ENCODE measurements around the gene DNMT1.

DNMT1 gene

DNA sequence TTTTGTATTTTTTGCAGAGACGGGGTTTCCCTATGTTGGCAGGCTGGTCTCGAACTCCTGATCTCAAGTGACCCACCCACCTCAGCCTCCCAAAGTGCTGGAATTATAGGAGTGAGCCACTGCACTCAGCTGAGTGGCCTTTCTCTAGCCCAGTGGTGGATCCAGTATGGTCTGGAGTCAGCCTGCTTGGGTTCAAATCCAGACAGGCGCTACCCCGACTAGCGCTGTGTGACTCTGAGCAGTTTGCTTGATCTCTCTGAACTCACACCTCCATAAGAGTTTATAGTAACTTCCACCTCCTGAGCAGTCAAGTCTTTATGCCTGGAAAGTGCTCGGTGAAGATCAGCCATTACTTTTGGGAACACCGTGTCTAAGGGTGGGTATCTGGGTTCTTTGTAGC, 25.9 kb upstream of the DNMT1 start:
- no peak for DNase-seq (ENCODE audit: low spot score)
- TF ChIP-seq, protein P1, sequence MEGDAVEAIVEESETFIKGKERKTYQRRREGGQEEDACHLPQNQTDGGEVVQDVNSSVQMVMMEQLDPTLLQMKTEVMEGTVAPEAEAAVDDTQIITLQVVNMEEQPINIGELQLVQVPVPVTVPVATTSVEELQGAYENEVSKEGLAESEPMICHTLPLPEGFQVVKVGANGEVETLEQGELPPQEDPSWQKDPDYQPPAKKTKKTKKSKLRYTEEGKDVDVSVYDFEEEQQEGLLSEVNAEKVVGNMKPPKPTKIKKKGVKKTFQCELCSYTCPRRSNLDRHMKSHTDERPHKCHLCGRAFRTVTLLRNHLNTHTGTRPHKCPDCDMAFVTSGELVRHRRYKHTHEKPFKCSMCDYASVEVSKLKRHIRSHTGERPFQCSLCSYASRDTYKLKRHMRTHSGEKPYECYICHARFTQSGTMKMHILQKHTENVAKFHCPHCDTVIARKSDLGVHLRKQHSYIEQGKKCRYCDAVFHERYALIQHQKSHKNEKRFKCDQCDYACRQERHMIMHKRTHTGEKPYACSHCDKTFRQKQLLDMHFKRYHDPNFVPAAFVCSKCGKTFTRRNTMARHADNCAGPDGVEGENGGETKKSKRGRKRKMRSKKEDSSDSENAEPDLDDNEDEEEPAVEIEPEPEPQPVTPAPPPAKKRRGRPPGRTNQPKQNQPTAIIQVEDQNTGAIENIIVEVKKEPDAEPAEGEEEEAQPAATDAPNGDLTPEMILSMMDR (IDR thresholded peaks at IDR 0.05; ENCODE audit: borderline replicate concordance, control extremely low read depth, extremely low read depth, insufficient read depth, missing control alignments) = no peak
- in situ Hi-C loops (cut with MboI; ENCODE audit: low sequenced_read_pairs, unreplicated experiment) = no loop called here

DNA sequence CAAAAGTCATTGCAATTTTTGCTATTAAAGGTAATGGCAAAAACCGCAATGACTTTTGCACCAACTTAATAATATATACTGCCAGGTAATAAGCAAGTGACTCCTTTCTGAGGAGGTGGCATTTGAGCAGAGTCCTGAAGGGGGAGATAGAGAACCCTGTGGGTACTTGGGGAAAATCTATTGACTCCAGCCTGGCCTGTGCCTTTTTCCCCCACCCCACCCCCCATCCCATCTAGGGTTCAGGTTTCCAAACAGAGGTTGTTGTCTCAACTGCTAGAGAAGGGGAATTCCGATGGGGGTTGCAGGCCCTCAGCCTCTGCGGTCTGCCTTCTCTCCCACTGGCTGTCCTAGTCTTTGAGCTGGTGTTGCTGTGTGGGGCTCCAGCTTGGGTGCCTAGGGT, 24.9 kb upstream of the DNMT1 start:
- in situ Hi-C loops (cut with MboI; ENCODE audit: low sequenced_read_pairs, unreplicated experiment) = no loop called here
- TF ChIP-seq, protein P1 (IDR thresholded peaks at IDR 0.05; ENCODE audit: borderline replicate concordance, control extremely low read depth, extremely low read depth, insufficient read depth, missing control alignments) = peak; percentile 54
- peak; percentile 82 for DNase-seq (ENCODE audit: low spot score)

DNA sequence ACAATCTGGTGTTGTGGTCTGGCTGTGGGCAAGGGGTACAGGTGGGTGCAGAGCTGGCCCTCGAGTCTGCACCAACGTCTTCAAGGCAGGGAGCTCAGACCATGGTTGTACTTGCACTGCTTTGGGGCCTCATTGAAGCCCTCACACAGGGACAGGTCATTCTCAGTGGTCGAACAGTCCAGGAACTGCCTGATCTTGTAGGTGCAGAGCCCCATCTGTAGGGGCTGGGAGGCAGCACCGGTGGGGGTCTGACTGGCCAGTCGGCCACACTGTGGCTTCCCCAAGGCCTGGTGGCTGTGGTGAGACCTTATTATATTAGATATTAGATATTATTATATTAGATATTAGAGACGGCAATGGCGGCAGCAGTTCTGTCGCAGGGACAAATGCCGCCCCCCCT, 22.3 kb upstream of the DNMT1 start:
- in situ Hi-C loops (cut with MboI; ENCODE audit: low sequenced_read_pairs, unreplicated experiment) = no loop called here
- TF ChIP-seq, protein P1 (IDR thresholded peaks at IDR 0.05; ENCODE audit: borderline replicate concordance, control extremely low read depth, extremely low read depth, insufficient read depth, missing control alignments) = no peak

DNA sequence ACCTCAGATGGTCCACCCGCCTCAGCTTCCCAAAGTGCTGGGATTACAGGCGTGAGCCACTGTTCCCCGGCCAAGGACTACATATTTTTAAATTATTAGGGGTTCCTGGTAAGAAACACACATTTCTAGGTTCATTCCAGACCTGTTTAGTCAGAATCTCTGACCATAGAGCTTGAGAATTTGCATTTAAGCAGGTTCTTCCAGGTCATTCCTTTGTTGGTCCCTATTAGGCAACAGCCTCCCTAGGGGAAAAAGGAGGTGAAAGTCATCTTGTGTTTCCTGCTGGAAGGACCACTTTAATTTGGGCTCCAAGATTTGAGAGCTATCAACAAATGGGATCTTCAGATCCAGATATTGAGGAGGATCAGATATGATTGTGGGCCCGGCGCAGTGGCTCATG, 20.0 kb upstream of the DNMT1 start:
- DNase-seq (ENCODE audit: low spot score) = no peak
- TF ChIP-seq, protein P1 (IDR thresholded peaks at IDR 0.05; ENCODE audit: borderline replicate concordance, control extremely low read depth, extremely low read depth, insufficient read depth, missing control alignments) = no peak
- in situ Hi-C loops (cut with MboI; ENCODE audit: low sequenced_read_pairs, unreplicated experiment) = no loop called here

More for the DNA sequence above, 22.3 kb upstream of the DNMT1 start:
- no peak for DNase-seq (ENCODE audit: low spot score)

DNA sequence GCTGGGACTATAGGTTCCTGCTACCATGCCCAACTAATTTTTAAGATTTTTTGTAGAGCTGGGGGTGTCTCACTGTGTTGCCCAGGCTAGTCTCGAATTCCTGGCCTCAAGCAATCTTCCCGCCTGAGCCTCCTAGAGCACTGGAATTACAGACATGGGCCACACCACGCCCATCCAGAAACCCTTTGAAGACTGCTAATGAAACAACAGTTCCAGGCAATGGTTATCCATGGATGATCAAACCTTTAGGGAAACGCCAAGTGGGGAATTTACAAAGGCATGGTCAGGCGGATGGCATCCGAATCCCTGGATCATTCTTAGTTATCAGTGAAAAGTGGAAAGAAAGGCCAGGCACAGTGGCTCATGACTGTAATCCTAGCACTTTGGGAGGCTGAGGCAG, 16.9 kb upstream of the DNMT1 start:
- in situ Hi-C loops (cut with MboI; ENCODE audit: low sequenced_read_pairs, unreplicated experiment) = no loop called here

DNA sequence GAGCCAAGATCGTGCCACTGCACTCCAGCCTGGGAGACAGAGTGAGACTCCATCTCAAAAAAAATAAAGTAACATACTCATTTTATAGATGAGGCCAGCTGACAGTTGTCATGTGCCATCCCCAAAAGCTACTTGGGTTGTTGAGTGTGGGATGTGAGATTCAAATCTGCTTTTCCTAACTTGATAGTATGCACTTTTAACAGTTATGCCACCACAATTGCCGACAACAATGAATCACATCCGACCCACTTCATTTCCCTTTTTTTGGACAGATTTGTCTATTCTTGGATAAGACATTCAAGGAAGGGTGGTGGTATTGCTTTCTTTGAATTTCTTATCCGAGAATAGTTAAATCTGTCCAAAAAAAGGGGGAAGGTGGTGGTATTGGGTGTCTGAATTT, 16.3 kb upstream of the DNMT1 start:
- TF ChIP-seq, protein P1 (IDR thresholded peaks at IDR 0.05; ENCODE audit: borderline replicate concordance, control extremely low read depth, extremely low read depth, insufficient read depth, missing control alignments) = no peak
- DNase-seq (ENCODE audit: low spot score) = no peak
- in situ Hi-C loops (cut with MboI; ENCODE audit: low sequenced_read_pairs, unreplicated experiment) = no loop called here

More for the DNA sequence above, 16.9 kb upstream of the DNMT1 start:
- DNase-seq (ENCODE audit: low spot score) = no peak
- TF ChIP-seq, protein P1 (IDR thresholded peaks at IDR 0.05; ENCODE audit: borderline replicate concordance, control extremely low read depth, extremely low read depth, insufficient read depth, missing control alignments) = no peak

DNA sequence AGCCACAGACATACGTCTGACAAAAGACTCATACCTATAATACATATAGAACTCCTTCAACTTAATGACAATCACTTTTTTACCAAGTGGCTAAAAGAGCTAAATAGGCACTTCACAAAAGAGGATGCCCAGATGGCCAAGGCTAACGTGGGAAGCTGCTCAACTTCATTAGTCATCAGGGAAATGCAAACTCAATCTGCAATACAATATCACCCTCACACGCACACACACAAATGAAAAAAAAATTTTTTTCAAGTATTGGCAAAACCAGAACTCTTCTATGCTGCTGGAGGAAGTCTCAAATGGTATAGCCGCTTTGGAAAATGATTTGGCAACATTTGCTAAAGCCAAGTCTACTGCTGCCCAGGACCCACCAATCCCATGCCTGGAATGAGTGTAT, 14.6 kb upstream of the DNMT1 start:
- in situ Hi-C loops (cut with MboI; ENCODE audit: low sequenced_read_pairs, unreplicated experiment) = no loop called here
- TF ChIP-seq, protein P1 (IDR thresholded peaks at IDR 0.05; ENCODE audit: borderline replicate concordance, control extremely low read depth, extremely low read depth, insufficient read depth, missing control alignments) = no peak
- no peak for DNase-seq (ENCODE audit: low spot score)

Data from GM13976 (cell line).